HG03045 (cell line): Measurements from ENCODE around the gene TRABD2B.

ENCODE experiments used
- ATAC-seq: cut with Tn5 transposase; IDR thresholded peaks from one replicate; pipeline ENCODE4 v1.9.1; 2021; ENCODE audit warnings: mild to moderate bottlenecking, moderate library complexity; ENCODE audit not compliant: unreplicated experiment

TRABD2B gene

DNA sequence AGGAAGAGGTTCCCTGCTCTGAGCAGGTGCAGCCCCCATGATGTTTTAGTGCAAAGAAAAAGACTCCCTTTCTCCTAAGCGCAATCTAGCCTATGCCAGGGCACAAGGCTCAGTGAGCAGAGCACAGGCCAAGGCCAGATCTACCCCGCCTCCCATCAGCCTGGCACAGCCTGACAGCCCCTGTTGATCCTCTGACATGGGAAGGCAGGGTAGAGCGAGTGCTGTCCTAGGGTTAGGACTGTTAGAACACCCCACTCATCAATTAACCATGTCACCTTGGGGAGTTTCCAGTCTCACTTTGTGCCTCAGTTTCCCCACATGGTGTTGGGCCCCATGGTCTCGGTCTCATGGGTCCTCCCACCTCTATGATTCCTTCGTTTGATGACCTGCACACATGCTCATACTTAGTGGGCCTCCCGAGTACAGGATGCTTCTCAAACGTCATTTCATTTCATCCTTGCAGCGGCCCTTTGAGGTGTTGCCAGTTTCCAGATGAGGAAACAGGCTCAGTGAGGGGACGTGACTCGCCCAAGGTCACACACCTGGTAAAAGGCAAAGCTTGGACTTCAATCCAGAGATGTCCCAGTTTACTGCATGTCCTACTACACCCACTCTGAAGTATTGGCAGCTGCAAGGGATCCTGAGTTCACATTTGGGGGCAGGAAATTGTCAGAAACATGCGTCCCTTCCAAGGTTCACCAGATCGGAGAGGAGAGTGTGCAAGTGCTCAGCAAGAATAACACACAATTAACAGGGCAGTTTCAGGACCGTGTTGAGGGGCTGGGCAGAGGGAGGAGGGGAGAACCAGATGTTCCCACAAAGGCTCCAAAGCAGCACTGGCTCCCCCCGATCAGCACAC, 213.3 kb downstream of the TRABD2B start:
- ATAC-seq, result no peak

- ATAC-seq, result no peak
These were observed 214.6 kb downstream of the TRABD2B start for GRCh38 chr1:47782414-47783166.

- no peak for ATAC-seq
These were observed 215.8 kb downstream of the TRABD2B start for GRCh38 chr1:47781171-47781959.

DNA sequence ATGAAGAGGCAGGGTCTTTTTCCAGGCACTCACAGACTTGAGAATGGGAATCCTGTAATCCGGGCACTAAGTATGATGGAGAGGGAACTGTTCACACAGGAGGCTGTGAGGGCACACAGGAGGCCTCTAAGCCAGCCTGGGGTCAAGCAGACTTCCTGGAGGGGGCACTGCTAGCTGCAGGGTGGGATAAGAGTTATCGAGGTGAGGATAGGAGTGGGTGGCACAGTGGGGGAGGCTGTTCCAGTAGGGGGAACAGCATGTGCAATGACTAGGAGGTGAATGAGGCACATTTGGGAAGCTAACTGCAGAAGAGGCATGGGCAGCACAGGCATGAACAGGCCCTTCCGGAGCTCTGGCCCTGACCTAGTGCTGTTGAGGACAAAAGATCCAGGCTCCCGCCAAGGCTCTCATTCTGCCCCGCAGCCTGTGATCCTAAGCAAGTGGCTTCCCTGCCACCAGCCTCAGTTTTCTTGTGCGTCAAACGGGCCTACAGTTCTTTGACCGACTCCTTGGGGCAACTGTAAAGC, 216.7 kb downstream of the TRABD2B start:
- no peak for ATAC-seq

- ATAC-seq, result no peak
These were observed 217.6 kb downstream of the TRABD2B start for GRCh38 chr1:47779613-47780012.

- no peak for ATAC-seq
These were observed 218.9 kb downstream of the TRABD2B start for GRCh38 chr1:47778280-47778679.

DNA sequence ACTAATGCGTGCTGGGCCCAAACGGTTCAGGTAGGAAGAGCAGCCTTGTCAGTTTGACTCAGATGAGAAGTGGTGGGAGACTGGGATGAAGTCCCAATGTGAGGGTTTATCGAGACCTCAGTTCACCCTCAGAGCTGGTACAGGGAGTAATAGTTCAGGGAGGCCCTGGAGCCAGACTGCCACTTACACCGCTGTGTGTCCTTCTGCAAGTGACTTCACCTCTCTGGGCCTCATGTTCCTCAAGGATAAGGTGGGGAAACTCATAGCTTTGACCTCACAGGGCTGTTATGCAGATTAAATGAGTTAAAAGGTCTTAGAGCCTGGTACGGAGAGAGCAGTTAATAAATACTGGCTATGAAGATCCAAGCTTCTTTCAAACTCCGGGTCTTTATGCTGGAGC, 219.9 kb downstream of the TRABD2B start:
- no peak for ATAC-seq

- ATAC-seq, result no peak
These were observed 220.5 kb downstream of the TRABD2B start for GRCh38 chr1:47776667-47777131.

DNA sequence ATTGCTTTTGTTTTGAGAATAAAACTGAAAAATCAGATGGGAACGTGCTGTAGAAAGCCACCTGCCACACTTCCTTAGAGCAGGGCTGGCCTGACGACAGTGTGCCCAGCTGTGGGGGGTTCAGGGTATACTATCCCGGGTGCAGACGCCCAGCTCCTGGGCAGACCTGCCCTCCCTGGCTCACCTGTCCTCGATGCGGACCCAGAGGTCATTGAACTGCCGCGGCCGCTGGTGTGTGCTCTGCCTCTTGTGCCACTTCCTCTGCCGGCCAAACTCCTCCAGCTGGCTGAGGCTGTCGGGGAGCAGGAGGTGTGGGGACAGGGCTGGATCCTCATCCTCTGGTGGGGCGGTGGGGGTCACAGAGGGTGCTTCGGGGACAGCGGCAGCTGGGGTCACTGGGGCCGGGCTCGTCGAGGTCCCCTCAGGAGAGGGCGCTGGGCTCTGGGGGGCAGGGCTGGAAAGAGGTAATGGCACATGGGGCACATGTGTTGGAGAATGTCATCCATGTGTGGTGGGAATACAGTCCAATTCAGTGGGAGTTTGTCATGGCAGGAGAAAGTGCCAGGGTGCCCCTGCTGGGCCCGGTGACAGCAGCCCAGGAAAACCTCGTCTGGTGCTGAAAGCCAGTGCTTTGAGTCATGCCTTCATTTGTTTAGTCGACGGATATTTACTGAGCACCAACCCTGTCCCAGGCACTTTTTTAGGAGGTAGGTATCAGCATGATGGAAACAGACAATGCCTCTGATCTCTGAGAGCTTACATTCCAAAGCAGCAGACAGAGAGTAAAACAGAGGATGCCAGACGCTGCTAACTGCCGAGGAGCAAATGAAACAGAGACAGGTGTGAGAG, 222.0 kb downstream of the TRABD2B start:
- no peak for ATAC-seq

DNA sequence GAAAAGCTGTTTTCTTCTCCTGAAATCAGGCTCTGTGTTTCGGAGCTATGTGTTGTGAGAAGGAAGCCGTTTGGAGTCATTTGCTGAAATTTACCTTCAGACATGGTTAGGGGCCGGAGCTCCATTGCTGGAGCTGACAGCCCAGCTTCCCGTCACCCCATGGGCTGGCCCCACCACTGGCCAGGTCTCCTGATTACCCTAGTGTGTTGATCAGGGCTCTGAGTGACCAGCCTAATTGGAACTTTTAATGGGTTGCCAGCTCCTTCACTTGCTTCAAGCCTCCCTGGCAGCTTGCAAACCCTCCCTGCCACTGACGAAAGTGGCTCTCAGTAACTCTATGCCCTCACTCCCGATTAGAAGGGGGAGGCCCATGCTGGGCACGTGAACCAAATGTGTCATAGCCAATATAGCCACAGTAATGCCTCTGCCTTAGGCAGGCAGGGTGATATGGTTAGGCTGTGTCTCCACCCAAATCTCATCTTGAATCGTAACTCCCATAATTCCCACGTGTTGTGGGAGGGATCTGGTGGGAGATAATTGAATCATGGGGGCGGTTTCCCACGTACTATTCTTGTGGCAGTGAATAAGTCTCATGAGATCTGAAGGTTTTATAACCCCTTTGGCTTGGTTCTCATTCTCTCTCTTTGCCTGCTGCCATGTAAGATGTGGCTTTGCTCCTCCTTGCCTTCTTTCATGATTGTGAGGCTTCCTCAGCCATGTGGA, 224.1 kb downstream of the TRABD2B start:
- ATAC-seq, result no peak

DNA sequence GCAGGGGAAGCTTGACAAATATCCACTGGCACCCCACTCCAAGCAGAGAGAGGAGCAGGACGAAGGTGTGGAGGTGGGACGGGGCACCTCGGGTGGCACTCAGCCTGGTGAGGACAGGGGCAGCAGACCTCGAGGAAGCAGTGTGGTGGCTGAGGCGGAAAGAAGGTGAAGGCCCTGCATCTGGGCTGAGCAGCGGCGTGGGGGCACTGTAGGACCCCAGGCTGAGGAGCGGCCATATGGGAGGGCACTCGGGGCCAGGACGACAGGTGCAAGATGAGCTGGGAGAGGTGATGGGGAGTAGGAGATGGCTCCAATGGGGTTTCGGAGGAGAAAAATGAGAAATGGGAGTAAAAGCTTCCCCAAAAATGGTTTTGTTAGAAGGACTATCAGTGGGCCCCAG, 224.9 kb downstream of the TRABD2B start:
- ATAC-seq, result no peak

GRCh38 chr1:47771751-47772150, 225.4 kb downstream of the TRABD2B start:
- ATAC-seq, result no peak

GRCh38 chr1:47769983-47770382, 227.2 kb downstream of the TRABD2B start:
- ATAC-seq, result no peak

DNA sequence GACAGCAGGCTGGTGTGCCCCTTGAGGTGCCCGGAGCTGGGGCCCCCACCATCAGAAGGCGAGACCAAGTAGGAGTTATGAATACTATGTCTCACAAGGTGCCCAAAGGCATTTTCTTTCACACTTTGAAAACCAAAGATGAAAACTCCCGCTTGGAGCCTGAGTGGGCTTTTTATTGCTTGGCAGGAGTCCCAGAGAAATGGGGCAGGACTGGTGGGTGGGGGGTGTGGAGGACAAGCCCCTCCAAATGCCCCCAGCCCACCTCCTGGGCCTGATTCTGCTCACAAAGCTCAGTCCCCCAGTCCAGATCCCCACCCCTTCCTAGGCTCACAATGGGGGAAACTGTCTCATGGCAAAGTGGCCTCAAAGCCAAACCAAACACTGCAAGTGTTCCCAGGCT, 227.9 kb downstream of the TRABD2B start:
- no peak for ATAC-seq

DNA sequence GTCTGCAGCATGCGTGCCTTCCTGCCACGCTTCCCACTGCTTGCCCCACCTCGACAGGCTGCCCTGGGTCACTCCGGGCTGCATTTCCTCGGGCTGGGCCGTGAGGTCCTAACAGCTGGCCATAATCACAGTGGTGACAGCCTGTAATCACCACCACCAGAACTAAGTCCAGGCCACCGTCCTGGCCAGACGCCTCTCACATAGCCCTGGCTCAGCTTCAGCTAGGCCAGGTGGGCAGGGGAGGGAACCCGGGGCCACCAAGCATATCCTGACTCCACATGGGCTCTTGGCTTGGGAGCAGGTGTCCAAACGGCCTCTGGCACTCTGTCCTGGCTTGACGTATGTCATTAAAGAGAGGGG, 229.5 kb downstream of the TRABD2B start:
- no peak for ATAC-seq

DNA sequence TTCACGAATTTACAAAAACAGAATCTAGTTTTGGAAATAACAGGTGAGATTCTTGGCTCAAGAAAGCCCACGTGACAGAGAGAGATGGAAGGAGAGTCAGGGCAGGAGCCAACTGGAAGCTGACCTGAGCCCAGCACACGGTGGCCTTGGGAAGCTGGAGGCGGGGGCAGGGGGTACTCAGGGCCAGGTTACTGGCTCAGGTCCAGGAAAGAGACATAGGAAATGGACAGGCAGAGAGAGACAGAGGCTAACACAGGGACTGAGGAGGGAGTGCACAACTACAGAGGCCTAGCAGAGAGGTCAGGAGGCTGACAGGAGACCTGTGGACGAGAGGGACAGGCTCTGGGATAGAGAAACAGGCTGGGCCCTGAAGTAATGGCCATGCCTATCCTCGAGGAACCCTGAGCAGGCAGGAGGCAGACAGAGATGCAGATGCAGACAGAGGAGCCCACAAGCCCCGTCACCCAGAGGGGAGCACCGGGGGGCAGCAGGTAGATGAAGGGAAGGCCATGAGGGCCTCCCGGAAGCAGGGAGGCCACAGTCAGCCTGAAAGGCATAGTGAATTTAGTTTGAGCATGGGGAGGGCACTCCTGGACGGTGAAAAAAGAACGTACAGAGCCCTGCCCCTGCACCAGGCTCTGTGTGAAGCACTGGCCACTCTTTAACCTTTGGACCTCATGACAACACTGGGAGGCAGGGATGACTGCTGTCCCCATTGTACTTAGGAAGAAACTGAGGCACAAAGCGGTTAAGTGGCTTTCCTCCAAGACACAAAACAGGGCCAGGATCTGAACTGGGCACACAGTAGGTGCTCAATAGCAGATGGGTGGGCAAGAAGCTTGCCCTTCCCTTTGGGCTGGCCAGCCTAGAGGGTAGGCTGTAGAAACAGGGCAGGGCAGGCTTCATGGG, 230.1 kb downstream of the TRABD2B start:
- ATAC-seq, result no peak

DNA sequence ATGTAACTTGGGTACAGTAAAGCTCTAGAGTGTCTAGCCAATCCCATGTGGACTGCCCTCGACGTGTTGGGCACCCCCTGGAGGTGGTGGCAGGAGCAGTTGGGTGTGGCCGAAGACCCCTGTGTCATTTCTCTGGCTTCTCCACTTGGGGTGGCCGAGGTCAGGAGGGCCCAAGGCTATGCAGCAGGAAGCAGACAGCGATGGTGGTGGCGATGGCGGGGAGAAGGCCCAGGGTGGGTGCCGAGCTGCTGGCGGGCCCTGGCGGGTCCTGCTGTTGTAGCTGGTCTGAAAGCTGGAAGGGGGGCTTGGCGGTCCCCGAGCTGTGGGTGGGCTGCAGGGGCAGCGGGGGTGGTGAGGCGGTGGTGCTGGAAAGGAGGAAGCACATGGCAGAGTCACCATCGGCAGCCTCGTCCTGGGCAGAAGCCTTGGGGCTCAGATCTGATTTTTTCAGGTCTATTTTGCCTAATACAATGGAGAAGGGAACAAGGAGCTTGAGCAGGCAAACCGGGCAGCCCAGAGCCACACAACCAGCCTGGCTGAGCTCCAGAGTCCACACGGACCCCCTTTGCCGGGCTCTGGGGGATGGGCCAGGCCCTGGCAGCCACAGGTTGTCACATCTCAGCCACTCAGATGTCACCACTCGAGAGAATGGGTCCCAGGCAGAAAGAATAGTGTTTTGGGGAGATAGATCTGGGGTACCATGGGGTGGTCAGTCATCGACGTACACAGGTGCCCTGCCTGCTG, 231.3 kb downstream of the TRABD2B start:
- ATAC-seq, result no peak

GRCh38 chr1:47765236-47765635, 231.9 kb downstream of the TRABD2B start:
- no peak for ATAC-seq
